ENCODE results near the gene MYO9B.
"Not testable (repeated sequence)": the region's sequence is repeated elsewhere in the genome, so short reads cannot be mapped to it uniquely, and the experiment has no call there.

The MYO9B gene

GRCh38 chr19:17094694-17095093, 19.1 kb downstream of the MYO9B start:
- not testable (repeated sequence) for H3K4me3 ChIP-seq (ENCODE audit: low read depth in 1 of 2, low read length in 2 of 2); H3K36me3 ChIP-seq (ENCODE audit: control insufficient read depth in 1 of 2, insufficient read depth in 2 of 2, low read length in 2 of 2); H3K27me3 ChIP-seq (ENCODE audit: low read depth, low read length); H3K9me3 ChIP-seq (ENCODE audit: control insufficient read depth in 1 of 2, low read length in 2 of 2)
- Histone ChIP-seq H3K4me1 (ENCODE audit: control insufficient read depth in 1 of 2, insufficient read depth in 2 of 2, low read length in 2 of 2) (peaks cover 5 to 31% of the 10 kb centered on the region in 2 donors), H3K27ac (ENCODE audit: low read length) (peak overlapping the region; percentile 20)

- no peak overlapping the region for H3K4me3 ChIP-seq (ENCODE audit: low read depth in 1 of 2, low read length in 2 of 2)
- no peaks in the 10 kb centered on the region for H3K9me3 ChIP-seq (ENCODE audit: control insufficient read depth in 1 of 2, low read length in 2 of 2)
- H3K27ac ChIP-seq (ENCODE audit: low read length), result peak overlapping the region; percentile 20
- no peaks in the 10 kb centered on the region for H3K36me3 ChIP-seq (ENCODE audit: control insufficient read depth in 1 of 2, insufficient read depth in 2 of 2, low read length in 2 of 2)
- no peaks in the 10 kb centered on the region for H3K27me3 ChIP-seq (ENCODE audit: low read depth, low read length)
- H3K4me1 ChIP-seq (ENCODE audit: control insufficient read depth in 1 of 2, insufficient read depth in 2 of 2, low read length in 2 of 2), result peaks cover 4 to 26% of the 10 kb centered on the region in 2 donors
Observed at GRCh38 chr19:17095141-17095919, 19.8 kb downstream of the MYO9B start.

- Histone ChIP-seq H3K4me3 (ENCODE audit: low read depth in 1 of 2, low read length in 2 of 2) (no peak overlapping the region), H3K36me3 (ENCODE audit: control insufficient read depth in 1 of 2, insufficient read depth in 2 of 2, low read length in 2 of 2) (peaks cover 9 to 10% of the 10 kb centered on the region in 2 donors), H3K4me1 (ENCODE audit: control insufficient read depth in 1 of 2, insufficient read depth in 2 of 2, low read length in 2 of 2) (peaks cover 4 to 7% of the 10 kb centered on the region in 2 donors), H3K27ac (ENCODE audit: low read length) (peak overlapping the region; percentile 23), H3K9me3 (ENCODE audit: control insufficient read depth in 1 of 2, low read length in 2 of 2) (no peaks in the 10 kb centered on the region), H3K27me3 (ENCODE audit: low read depth, low read length) (no peaks in the 10 kb centered on the region)
Observed at GRCh38 chr19:17097593-17098126, 22.1 kb downstream of the MYO9B start.

- H3K27me3 ChIP-seq (ENCODE audit: low read depth, low read length), result no peaks in the 10 kb centered on the region
- no peak overlapping the region for H3K4me3 ChIP-seq (ENCODE audit: low read depth in 1 of 2, low read length in 2 of 2)
- H3K4me1 ChIP-seq (ENCODE audit: control insufficient read depth in 1 of 2, insufficient read depth in 2 of 2, low read length in 2 of 2), result peaks cover 4 to 6% of the 10 kb centered on the region in 2 donors
- no peak overlapping the region for H3K27ac ChIP-seq (ENCODE audit: low read length)
- H3K9me3 ChIP-seq (ENCODE audit: control insufficient read depth in 1 of 2, low read length in 2 of 2), result no peaks in the 10 kb centered on the region
- H3K36me3 ChIP-seq (ENCODE audit: control insufficient read depth in 1 of 2, insufficient read depth in 2 of 2, low read length in 2 of 2), result peaks cover 13 to 16% of the 10 kb centered on the region in 2 donors
Observed at GRCh38 chr19:17098326-17098725, 22.7 kb downstream of the MYO9B start.

GRCh38 chr19:17101686-17102628, 26.4 kb downstream of the MYO9B start:
- Histone ChIP-seq H3K27ac (ENCODE audit: low read length) (no peak overlapping the region), H3K36me3 (ENCODE audit: control insufficient read depth in 1 of 2, insufficient read depth in 2 of 2, low read length in 2 of 2) (peaks cover 14 to 23% of the 10 kb centered on the region in 2 donors), H3K27me3 (ENCODE audit: low read depth, low read length) (no peaks in the 10 kb centered on the region), H3K4me3 (ENCODE audit: low read depth in 1 of 2, low read length in 2 of 2) (no peak overlapping the region), H3K9me3 (ENCODE audit: control insufficient read depth in 1 of 2, low read length in 2 of 2) (no peaks in the 10 kb centered on the region), H3K4me1 (ENCODE audit: control insufficient read depth in 1 of 2, insufficient read depth in 2 of 2, low read length in 2 of 2) (peaks cover 0 to 4% of the 10 kb centered on the region in 2 donors)

- Histone ChIP-seq H3K27me3 (ENCODE audit: low read depth, low read length) (no peaks in the 10 kb centered on the region), H3K4me3 (ENCODE audit: low read depth in 1 of 2, low read length in 2 of 2) (no peak overlapping the region), H3K4me1 (ENCODE audit: control insufficient read depth in 1 of 2, insufficient read depth in 2 of 2, low read length in 2 of 2) (peaks cover 0 to 12% of the 10 kb centered on the region in 2 donors), H3K9me3 (ENCODE audit: control insufficient read depth in 1 of 2, low read length in 2 of 2) (no peaks in the 10 kb centered on the region), H3K36me3 (ENCODE audit: control insufficient read depth in 1 of 2, insufficient read depth in 2 of 2, low read length in 2 of 2) (peaks cover 14 to 23% of the 10 kb centered on the region in 2 donors), H3K27ac (ENCODE audit: low read length) (no peak overlapping the region)
Observed at GRCh38 chr19:17103177-17103576, 27.6 kb downstream of the MYO9B start.

- Histone ChIP-seq H3K27ac (ENCODE audit: low read length) (no peak overlapping the region), H3K4me3 (ENCODE audit: low read depth in 1 of 2, low read length in 2 of 2) (no peak overlapping the region), H3K36me3 (ENCODE audit: control insufficient read depth in 1 of 2, insufficient read depth in 2 of 2, low read length in 2 of 2) (peaks cover 14 to 23% of the 10 kb centered on the region in 2 donors), H3K4me1 (ENCODE audit: control insufficient read depth in 1 of 2, insufficient read depth in 2 of 2, low read length in 2 of 2) (peaks cover 0 to 17% of the 10 kb centered on the region in 2 donors), H3K9me3 (ENCODE audit: control insufficient read depth in 1 of 2, low read length in 2 of 2) (no peaks in the 10 kb centered on the region), H3K27me3 (ENCODE audit: low read depth, low read length) (no peaks in the 10 kb centered on the region)
Observed at GRCh38 chr19:17104679-17105078, 29.1 kb downstream of the MYO9B start.

GRCh38 chr19:17105556-17105955, 30.0 kb downstream of the MYO9B start:
- no peaks in the 10 kb centered on the region for H3K27me3 ChIP-seq (ENCODE audit: low read depth, low read length)
- no peak overlapping the region for H3K27ac ChIP-seq (ENCODE audit: low read length)
- H3K36me3 ChIP-seq (ENCODE audit: control insufficient read depth in 1 of 2, insufficient read depth in 2 of 2, low read length in 2 of 2), result peaks cover 14 to 29% of the 10 kb centered on the region in 2 donors
- H3K9me3 ChIP-seq (ENCODE audit: control insufficient read depth in 1 of 2, low read length in 2 of 2), result no peaks in the 10 kb centered on the region
- no peak overlapping the region for H3K4me3 ChIP-seq (ENCODE audit: low read depth in 1 of 2, low read length in 2 of 2)
- H3K4me1 ChIP-seq (ENCODE audit: control insufficient read depth in 1 of 2, insufficient read depth in 2 of 2, low read length in 2 of 2), result peaks cover 0 to 17% of the 10 kb centered on the region in 2 donors

GRCh38 chr19:17106964-17107363, 31.4 kb downstream of the MYO9B start:
- not testable (repeated sequence) for H3K9me3 ChIP-seq (ENCODE audit: control insufficient read depth in 1 of 2, low read length in 2 of 2); H3K4me3 ChIP-seq (ENCODE audit: low read depth in 1 of 2, low read length in 2 of 2); H3K27me3 ChIP-seq (ENCODE audit: low read depth, low read length)
- Histone ChIP-seq H3K4me1 (ENCODE audit: control insufficient read depth in 1 of 2, insufficient read depth in 2 of 2, low read length in 2 of 2) (peaks cover 0 to 23% of the 10 kb centered on the region in 2 donors), H3K27ac (ENCODE audit: low read length) (peak overlapping the region; percentile 76), H3K36me3 (ENCODE audit: control insufficient read depth in 1 of 2, insufficient read depth in 2 of 2, low read length in 2 of 2) (peaks cover 15 to 35% of the 10 kb centered on the region in 2 donors)

- no peaks in the 10 kb centered on the region for H3K27me3 ChIP-seq (ENCODE audit: low read depth, low read length)
- H3K36me3 ChIP-seq (ENCODE audit: control insufficient read depth in 1 of 2, insufficient read depth in 2 of 2, low read length in 2 of 2), result peaks cover 10 to 28% of the 10 kb centered on the region in 2 donors
- peaks cover 0 to 27% of the 10 kb centered on the region in 2 donors for H3K4me1 ChIP-seq (ENCODE audit: control insufficient read depth in 1 of 2, insufficient read depth in 2 of 2, low read length in 2 of 2)
- H3K27ac ChIP-seq (ENCODE audit: low read length), result peak overlapping the region; percentile 76
- peak overlapping the region in 1 of 2 donors; percentile 33 for H3K4me3 ChIP-seq (ENCODE audit: low read depth in 1 of 2, low read length in 2 of 2)
- no peaks in the 10 kb centered on the region for H3K9me3 ChIP-seq (ENCODE audit: control insufficient read depth in 1 of 2, low read length in 2 of 2)
Observed at GRCh38 chr19:17107546-17108452, 32.2 kb downstream of the MYO9B start.
